ENCODE results near the gene GABBR2. TPM values are rescaled to one million over a fixed set of nuclear protein-coding genes. Genes with fewer than 3 reads are reported as not detected.

The GABBR2 gene
- polyA plus RNA-seq, 1 of the 3 experiments (the other 2 are of a cell fraction), result not detected

GRCh38 chr9:98302150-98302549, 406.6 kb downstream of the GABBR2 start:
- Histone ChIP-seq H3K79me2 (ENCODE audit: insufficient read depth) (no peaks in the 10 kb centered on the region), H3K4me2 (no peak overlapping the region), H3K27ac (ENCODE audit: low read depth in 2 of 2, low read length in 1 of 2) (no peak overlapping the region), H2AFZ (ENCODE audit: low read depth) (no peak overlapping the region), H3K4me1 (ENCODE audit: control insufficient read depth in 1 of 2, insufficient read depth in 2 of 2, low read depth in 1 of 2, low read length in 1 of 2) (peaks cover 0 to 11% of the 10 kb centered on the region in 2 experiments; a peak in 1 of 4 replicates), H3K4me3 (ENCODE audit: low read depth in 2 of 2, low read length in 1 of 2) (no peak overlapping the region), H3K9me3 (no peaks in the 10 kb centered on the region), H3K36me3 (replicated peaks in 1 of 2; ENCODE audit: control insufficient read depth in 1 of 2, insufficient read depth in 2 of 2, low read length in 1 of 2) (no peaks in the 10 kb centered on the region), H3F3A (replicated peaks; ENCODE audit: insufficient read depth) (no peaks in the 10 kb centered on the region), H3K9ac (no peak overlapping the region), H3K27me3 (ENCODE audit: insufficient read depth) (no peaks in the 10 kb centered on the region), H3K9me2 (no peaks in the 10 kb centered on the region), H4K20me1 (ENCODE audit: insufficient read depth) (no peaks in the 10 kb centered on the region)
- TF ChIP-seq RAD21 (IDR thresholded peaks at IDR 0.05; ENCODE audit: low read length) (no peak), PBX3 (IDR thresholded peaks at IDR 0.05) (no peak), TAF1 (IDR thresholded peaks at IDR 0.05; ENCODE audit: borderline replicate concordance, low read depth, low read length) (no peak), TEAD4 (IDR thresholded peaks at IDR 0.05; ENCODE audit: borderline replicate concordance, insufficient read depth) (no peak), NFIC (IDR thresholded peaks at IDR 0.05; ENCODE audit: borderline replicate concordance) (no peak), USF2 (IDR thresholded peaks at IDR 0.05; ENCODE audit: borderline replicate concordance, low read depth, low read length) (no peak)
- ChIA-PET POLR2A (no interaction called here), CTCF (interaction anchor here (1.0 to 2.1 kb wide), 2 partner anchors 14 to 401 kb away, joined by 3 to 7 read pairs; no protein-coding TSS in a partner anchor)
- WGBS (ENCODE audit: low lambda C conversion rate), result 71% methylated on average over 4 of the region's 5 CpGs
- DNase-seq, result no peak

- H3K4me3 ChIP-seq (ENCODE audit: low read depth in 2 of 2, low read length in 1 of 2), result no peak overlapping the region
- H3K36me3 ChIP-seq (replicated peaks in 1 of 2; ENCODE audit: control insufficient read depth in 1 of 2, insufficient read depth in 2 of 2, low read length in 1 of 2), result no peaks in the 10 kb centered on the region
- no peaks in the 10 kb centered on the region for H3F3A ChIP-seq (replicated peaks; ENCODE audit: insufficient read depth)
- no peak for TF ChIP-seq POLR2AphosphoS5 (IDR thresholded peaks at IDR 0.05; ENCODE audit: low read depth, low read length)
- no peak for TF ChIP-seq USF1 (IDR thresholded peaks at IDR 0.05; ENCODE audit: borderline replicate concordance, low read depth)
- TF ChIP-seq RXRA (IDR thresholded peaks at IDR 0.05; ENCODE audit: borderline replicate concordance, low read depth), result no peak
- no peak for TF ChIP-seq TEAD4 (IDR thresholded peaks at IDR 0.05; ENCODE audit: borderline replicate concordance, insufficient read depth)
- no peak for TF ChIP-seq FOSL2 (IDR thresholded peaks at IDR 0.05; ENCODE audit: borderline replicate concordance, low read depth)
- no peak for TF ChIP-seq MAX (IDR thresholded peaks at IDR 0.05; ENCODE audit: low read depth)
- TF ChIP-seq IRF3 (IDR thresholded peaks at IDR 0.05; ENCODE audit: low read depth, low read length), result no peak
- no peak for TF ChIP-seq SMC3 (IDR thresholded peaks at IDR 0.05; ENCODE audit: low read depth, low read length)
- TF ChIP-seq CTCF (IDR thresholded peaks at IDR 0.05), result no peak
- no peak for TF ChIP-seq SIN3A (IDR thresholded peaks at IDR 0.05; ENCODE audit: borderline replicate concordance, low read depth, low read length)
- TF ChIP-seq NFIC (IDR thresholded peaks at IDR 0.05; ENCODE audit: borderline replicate concordance), result no peak
- TF ChIP-seq RAD21 (IDR thresholded peaks at IDR 0.05; ENCODE audit: low read length), result no peak
- no peak for TF ChIP-seq YY1 (IDR thresholded peaks at IDR 0.05; ENCODE audit: low read depth)
- no peak for TF ChIP-seq REST (IDR thresholded peaks at IDR 0.05; ENCODE audit: low read depth, low read length)
- no peaks in the 10 kb centered on the region for H4K20me1 ChIP-seq (ENCODE audit: insufficient read depth)
- no peaks in the 10 kb centered on the region for H3K9me2 ChIP-seq
- no peak overlapping the region for H3K4me2 ChIP-seq
- POLR2A ChIA-PET, result no interaction called here
- no peak for DNase-seq
- H3K27ac ChIP-seq (ENCODE audit: low read depth in 2 of 2, low read length in 1 of 2), result no peak overlapping the region
- WGBS (ENCODE audit: low lambda C conversion rate), result 43% methylated on average over 3 of the region's 3 CpGs
- H3K9ac ChIP-seq, result no peak overlapping the region
- peaks cover 0 to 3% of the 10 kb centered on the region in 2 experiments; a peak in 1 of 4 replicates for H3K4me1 ChIP-seq (ENCODE audit: control insufficient read depth in 1 of 2, insufficient read depth in 2 of 2, low read depth in 1 of 2, low read length in 1 of 2)
- no peak overlapping the region for H2AFZ ChIP-seq (ENCODE audit: low read depth)
- H3K9me3 ChIP-seq, result no peaks in the 10 kb centered on the region
- no peaks in the 10 kb centered on the region for H3K79me2 ChIP-seq (ENCODE audit: insufficient read depth)
- CTCF ChIA-PET, result interaction anchor here (0.8 to 2.1 kb wide), 2 partner anchors 15 to 16 kb away, joined by 3 to 7 read pairs; no protein-coding TSS in a partner anchor
- H3K27me3 ChIP-seq (ENCODE audit: insufficient read depth), result no peaks in the 10 kb centered on the region
Measured at GRCh38 chr9:98300611-98301010, 408.1 kb downstream of the GABBR2 start.
